ENCODE data around the gene HHIP.

DNA sequence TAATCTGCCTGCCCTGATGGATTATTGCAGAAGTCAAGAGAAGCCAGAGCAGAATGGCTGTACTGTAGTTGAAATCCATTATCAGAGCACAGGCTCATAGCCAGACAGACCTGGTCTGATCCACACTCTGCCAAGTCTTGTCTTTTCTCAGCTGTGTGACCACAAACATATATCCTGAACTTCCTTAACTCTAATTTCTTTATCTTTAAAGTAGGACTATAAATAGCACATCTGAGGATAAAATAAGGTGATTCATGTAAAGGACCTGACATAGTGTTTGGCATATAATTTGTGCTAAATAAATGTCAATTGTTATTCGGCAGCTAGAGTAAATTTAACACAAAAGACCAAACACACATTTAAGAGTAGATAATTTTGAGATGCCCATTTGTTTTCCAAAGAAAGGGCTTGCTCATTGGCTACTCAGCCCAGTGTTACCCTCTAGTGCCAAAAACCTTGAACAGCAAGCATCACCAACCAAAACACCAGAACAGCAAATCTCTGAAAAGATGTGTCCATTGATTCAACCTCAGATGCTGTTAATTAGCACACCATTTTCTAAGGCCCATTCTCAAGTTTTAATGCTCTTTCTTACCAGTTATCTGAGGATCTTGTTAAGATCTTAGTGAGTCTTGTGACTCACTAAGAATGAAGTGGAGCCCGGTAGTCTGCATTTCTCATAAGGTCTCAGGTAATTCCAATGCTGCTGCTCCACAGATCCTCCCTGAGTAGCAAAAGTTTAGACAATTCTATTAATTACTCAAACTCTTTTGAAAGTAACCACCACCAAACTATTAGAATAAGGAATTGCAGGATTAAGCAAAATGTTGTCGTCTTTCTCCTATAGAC, 108.8 kb downstream of the HHIP start:
- TF ChIP-seq CTCF (IDR thresholded peaks at IDR 0.05) (no peak), POLR2A (IDR thresholded peaks at IDR 0.05) (no peak), POLR2AphosphoS5 (IDR thresholded peaks at IDR 0.05) (no peak)

Data from prostate gland (tissue), 2 donors.